NCI-H1436 treated with DMSO at 0.1 percent for 48 hours (cell line): Measurements from ENCODE around the gene NTNG1.

Source experiments
- DNase-seq: peaks from one replicate; lab custom pipeline; 2025; lab: John Stamatoyannopoulos, UW

Gene NTNG1

DNA sequence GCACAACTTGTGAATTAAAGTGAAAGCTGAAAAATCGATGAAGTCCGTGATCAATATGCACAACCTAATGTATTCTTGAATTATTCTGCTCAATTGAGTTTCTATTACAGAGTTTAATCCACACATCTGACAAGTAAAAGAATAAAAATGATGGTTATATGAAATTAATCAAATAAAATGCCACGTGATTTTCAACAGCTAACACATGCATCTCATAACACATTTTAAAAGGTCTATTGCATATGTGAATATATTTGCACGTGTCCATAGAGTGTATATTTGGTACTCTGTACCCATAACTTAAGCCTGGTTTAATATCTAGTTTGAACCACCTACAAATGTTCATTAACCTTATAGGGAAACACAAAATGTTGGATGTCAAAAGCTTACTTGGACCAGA lies 266.2 kb downstream of the NTNG1 start:
- DNase-seq = no peak

GRCh38 chr1:107413546-107413945 lies 272.7 kb downstream of the NTNG1 start:
- no peak for DNase-seq

DNA sequence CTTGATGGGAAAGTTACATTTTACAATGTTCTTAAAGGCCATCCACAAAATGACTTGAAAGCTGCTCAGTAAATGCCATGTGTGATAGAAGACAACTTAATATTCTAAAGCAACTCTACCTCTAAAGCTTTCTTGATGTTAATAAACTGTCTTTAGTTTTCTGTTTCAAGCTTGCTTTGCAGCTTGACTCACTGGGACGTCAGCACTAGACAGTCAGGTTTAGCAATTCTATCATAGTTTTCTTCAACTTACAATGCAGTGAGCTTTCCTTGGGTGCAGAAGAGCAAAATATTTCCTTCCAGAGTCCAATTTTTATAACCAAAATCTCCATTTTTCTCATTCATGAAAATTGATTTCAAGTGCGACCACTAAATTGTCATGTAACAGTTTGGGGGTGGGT lies 273.1 kb downstream of the NTNG1 start:
- DNase-seq = no peak

- no peak for DNase-seq
Measured at GRCh38 chr1:107414550-107414949, 273.7 kb downstream of the NTNG1 start.

- no peak for DNase-seq
Measured at GRCh38 chr1:107415241-107415640, 274.4 kb downstream of the NTNG1 start.

- no peak for DNase-seq
Measured at GRCh38 chr1:107419003-107419402, 278.2 kb downstream of the NTNG1 start.

- DNase-seq = no peak
Measured at GRCh38 chr1:107422901-107423300, 282.1 kb downstream of the NTNG1 start.

DNA sequence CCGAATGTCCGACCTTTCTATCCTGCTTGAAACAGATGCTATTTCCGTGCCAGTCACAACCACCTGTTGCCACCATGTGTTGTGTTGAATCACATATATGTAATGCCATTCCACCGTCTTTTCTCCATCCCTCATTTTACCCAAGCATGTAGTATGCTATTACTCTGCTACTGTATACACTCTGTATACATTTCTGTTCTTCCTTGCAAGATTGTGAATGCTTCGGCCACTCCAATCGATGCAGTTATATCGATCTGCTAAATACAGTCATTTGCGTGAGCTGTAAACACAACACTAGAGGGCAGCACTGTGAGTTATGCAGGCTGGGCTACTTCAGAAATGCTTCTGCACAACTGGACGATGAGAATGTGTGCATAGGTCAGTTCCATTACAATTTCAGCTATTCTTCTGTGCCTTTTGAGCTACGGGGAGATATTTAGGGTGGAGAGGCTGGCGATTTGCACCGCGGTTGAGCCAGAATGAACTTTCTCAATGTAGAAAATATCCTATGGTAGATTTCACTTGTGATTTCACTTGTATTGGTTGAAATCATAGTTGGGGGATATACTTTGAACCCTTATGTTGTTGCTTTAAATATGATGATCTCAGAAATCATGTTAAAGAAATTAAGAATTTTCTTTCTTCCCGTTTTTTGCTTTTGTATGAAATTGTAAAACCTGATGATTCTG lies 289.8 kb downstream of the NTNG1 start:
- DNase-seq = no peak

DNA sequence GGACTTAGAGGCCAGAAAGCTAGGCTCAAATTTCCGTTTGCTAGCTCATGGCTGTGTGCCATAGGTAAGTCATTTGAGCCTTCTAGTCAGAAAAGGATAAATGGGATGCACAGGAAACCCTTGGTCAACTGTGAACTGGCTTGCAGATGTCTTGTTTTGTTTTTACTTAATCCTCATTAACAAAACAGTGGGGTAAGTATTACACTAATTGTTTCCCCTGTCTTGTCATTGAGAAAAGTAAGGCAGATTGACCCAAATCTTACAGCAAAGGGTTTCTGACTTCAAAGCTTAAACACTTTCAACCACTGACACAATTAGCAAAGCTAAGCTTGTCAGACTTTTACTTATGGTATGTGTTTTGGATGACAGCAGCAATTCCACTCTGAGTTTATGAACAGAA lies 291.3 kb downstream of the NTNG1 start:
- no peak for DNase-seq

DNA sequence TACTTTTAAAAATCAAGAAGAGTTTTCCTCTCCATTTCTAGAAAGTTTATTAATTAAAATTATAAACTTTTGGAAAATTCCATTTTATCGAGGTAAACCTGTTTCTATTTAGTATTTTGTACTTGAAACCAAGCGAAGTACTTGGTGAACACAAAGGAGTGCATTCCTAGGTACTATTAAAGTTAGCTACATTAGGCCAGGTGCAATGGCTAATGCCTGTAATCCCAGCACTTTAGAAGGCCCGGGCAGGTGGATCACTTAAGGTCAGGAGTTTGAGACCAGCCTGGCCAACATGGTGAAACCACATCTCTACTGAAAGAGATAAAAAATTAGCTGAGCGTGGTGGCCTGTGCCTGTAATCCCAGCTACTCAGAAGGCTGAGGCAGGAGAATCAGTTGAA lies 292.2 kb downstream of the NTNG1 start:
- no peak for DNase-seq

- no peak for DNase-seq
Measured at GRCh38 chr1:107433635-107434360, 293.0 kb downstream of the NTNG1 start.

- DNase-seq = no peak
Measured at GRCh38 chr1:107434361-107434693, 293.5 kb downstream of the NTNG1 start.

DNA sequence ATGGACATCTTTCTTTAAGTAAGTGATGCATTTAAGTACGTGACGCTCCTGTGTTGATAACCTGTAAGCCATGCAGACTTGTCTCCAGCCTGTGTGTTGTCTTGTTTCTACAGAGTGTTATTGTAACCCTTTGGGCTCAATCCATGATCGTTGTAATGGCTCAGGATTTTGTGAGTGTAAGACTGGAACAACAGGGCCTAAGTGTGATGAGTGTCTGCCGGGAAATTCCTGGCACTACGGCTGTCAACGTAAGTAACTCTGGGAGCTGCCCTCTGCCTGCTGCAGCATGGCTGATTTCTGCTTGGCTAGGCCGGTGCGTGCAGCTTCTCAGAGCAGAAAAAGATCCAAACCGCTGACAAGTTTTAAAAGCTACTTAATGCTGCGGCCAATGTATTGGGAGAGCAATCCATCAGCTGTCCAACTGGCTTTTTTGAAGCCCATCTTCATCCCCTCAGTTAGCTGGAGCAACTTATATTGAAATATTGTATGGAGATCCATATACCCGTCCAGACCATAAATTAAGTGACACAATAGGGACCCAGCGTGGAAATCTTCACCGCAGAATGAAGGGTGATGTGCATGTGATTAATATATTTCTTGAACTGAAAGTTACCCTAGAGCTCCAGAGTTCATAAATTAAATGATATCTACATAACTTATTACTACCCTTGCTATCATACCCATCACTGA lies 295.9 kb downstream of the NTNG1 start:
- no peak for DNase-seq

GRCh38 chr1:107439567-107439966 lies 298.7 kb downstream of the NTNG1 start:
- DNase-seq = no peak

GRCh38 chr1:107442551-107442950 lies 301.7 kb downstream of the NTNG1 start:
- DNase-seq = no peak

GRCh38 chr1:107443027-107443426 lies 302.2 kb downstream of the NTNG1 start:
- no peak for DNase-seq

DNA sequence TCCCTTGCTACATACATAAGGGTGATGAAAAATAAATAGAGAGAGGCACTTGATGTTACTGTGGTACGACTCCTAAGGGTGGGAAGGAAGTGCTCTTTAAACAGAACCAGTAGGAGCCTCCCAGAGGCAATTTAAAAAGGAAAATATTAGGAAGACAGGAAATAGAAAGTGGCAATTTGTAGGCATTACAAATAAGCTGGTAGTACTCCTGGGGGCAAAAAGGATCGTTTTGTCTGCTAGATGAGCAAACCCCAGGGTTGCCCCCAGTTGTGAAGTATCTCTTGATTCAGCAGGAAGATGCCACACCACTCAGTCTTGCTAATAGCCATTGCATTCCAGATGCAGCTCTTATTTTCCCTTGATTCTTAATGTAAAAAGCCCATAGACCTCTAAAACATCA lies 303.0 kb downstream of the NTNG1 start:
- no peak for DNase-seq

GRCh38 chr1:107444302-107444701 lies 303.5 kb downstream of the NTNG1 start:
- no peak for DNase-seq

GRCh38 chr1:107449326-107449725 lies 308.5 kb downstream of the NTNG1 start:
- DNase-seq = no peak

DNA sequence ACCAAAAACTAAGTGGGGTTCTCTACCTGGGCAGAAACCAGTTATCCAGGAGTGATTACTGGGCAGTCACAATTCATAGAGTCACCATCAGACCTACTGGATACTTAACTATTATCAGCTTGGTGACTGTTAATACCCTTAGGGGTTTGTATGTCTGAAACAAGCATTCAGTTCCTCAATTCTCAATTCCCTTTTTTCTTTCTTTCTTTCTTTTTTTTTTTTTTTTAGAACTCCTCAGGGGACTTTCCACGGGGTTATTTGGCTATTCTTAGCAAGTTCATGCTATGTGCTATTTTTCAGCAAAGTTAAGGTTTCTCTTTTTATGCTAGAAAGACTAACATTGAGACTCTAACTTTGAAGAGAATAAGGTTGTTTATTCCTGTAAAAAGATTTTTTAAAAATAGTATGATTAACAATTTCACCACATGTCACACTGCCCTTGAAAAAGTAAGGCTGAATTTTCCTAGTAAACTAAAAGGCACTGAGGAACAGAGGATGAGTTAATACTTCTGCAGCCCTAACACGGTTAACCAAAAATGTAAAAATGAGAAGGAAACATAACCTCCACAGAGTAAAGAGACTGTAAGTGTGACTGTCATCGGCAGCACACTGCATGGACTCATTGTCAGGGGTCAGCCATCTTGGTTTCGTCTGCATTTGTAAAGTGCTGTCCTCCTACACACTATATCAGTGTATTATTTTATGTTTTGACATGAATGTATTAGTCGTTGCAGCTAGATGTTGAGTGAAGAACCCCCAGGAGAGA lies 310.2 kb downstream of the NTNG1 start:
- no peak for DNase-seq

GRCh38 chr1:107451715-107452114 lies 310.9 kb downstream of the NTNG1 start:
- no peak for DNase-seq

DNA sequence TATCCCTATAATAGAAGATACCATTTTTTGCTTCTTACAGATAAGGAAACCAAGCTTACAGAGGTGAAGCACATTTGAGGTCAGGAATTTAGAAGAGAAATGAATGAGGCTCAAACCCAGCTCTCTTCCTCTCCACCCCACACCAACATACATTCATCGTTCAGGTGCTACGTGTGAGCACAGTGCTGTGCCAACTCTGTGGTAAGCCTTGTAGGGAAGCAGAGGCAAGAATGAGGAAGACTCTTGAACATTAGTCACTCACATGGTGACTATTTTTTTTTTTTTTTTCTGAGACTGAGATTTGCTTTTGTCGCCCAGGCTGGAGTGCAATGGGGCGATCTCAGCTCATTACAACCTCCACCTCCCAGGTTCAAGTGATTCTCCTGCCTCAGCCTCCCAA lies 314.0 kb downstream of the NTNG1 start:
- DNase-seq = no peak

- DNase-seq = no peak
Measured at GRCh38 chr1:107457989-107458388, 317.1 kb downstream of the NTNG1 start.
